ENCODE data around the gene PM20D2.
"Not testable (repeated sequence)": the region's sequence is repeated elsewhere in the genome, so short reads cannot be mapped to it uniquely, and the experiment has no call there.

PM20D2 gene

DNA sequence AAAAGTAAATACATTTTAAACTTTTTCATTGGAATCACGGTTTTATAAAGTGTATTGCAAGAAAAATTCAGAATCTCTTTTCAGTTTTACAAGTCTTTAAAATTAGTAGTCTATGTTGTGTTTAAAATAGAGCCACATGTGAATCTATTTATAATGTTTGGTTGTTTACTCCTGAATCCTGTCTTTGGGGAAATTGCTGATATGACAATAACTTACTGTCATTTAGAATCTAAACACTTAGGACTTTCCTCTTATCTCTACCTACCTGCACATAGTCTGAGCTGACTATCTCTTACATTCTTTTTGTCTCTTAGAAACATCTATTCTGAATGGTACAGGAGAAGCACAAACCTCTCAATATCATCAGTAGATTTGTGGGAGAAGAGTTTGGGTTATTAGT lies 23.9 kb upstream of the PM20D2 start:
- Histone ChIP-seq H3K27ac (no peak overlapping the region), H3K27me3 (peaks cover 14% of the 10 kb centered on the region; the same call in 1 of the 2 replicates), H3K4me3 (no peak overlapping the region), H3K9ac (no peak overlapping the region), H3K4me2 (no peak overlapping the region), H3K4me1 (0 out of 2 replicates have a peak, but pooled peaks cover 1% of the 10 kb centered on the region), H3K36me3 (no peaks in the 10 kb centered on the region), H3K9me3 (no peaks in the 10 kb centered on the region), H4K20me1 (no peaks in the 10 kb centered on the region)
- TF ChIP-seq Cebpa-rat (IDR thresholded peaks at IDR 0.05) = no peak

DNA sequence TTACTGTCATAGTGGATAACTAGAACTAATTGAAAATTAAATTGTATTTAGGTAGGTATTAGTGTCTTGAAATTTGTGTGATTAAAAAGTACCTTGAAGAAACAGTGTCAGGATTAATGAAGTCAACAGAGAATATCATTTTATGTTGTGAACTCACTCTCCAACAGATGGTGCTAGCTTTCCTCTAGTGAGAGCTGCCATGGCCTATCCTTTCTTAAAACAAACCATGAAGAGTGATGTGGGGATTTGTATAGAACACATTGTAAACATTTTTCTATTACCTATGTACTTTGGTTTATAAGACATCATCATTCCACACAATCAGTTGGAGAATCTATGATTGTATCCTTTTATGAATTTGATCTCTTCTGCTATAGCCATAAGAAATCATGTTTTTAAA lies 23.2 kb upstream of the PM20D2 start:
- H3K27me3 ChIP-seq = peaks cover 7% of the 10 kb centered on the region; the same call in 1 of the 2 replicates
- no peak overlapping the region for H3K4me2 ChIP-seq
- no peaks in the 10 kb centered on the region for H3K36me3 ChIP-seq
- H3K27ac ChIP-seq = no peak overlapping the region
- no peak for TF ChIP-seq Cebpa-rat (IDR thresholded peaks at IDR 0.05)
- H4K20me1 ChIP-seq = no peaks in the 10 kb centered on the region
- H3K9ac ChIP-seq = no peak overlapping the region
- H3K9me3 ChIP-seq = no peaks in the 10 kb centered on the region
- H3K4me3 ChIP-seq = no peak overlapping the region
- H3K4me1 ChIP-seq = no peaks in the 10 kb centered on the region

DNA sequence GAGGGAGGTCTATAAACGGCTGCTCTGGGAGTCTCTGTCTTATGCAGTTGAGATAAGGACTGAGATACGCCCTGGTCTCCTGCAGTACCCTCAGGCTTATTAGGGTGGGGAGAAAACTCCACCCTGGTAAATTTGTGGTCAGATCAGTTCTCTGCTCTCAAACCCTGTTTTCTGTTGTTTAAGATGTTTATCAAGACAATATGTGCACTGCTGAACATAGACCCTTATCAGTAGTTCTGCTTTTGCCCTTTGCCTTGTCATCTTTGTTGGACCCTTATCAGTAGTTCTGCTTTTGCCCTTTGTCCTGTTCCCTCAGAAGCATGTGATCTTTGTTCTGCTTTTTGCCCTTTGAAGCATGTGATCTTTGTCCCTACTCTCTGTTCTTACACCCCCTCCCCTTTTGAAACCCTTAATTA lies 17.6 kb upstream of the PM20D2 start:
- H3K27me3 ChIP-seq, H3K9me3 ChIP-seq, H3K9ac ChIP-seq, H4K20me1 ChIP-seq, H3K36me3 ChIP-seq, H3K4me1 ChIP-seq, H3K4me3 ChIP-seq, H3K4me2 ChIP-seq, H3K27ac ChIP-seq: not testable (repeated sequence)

DNA sequence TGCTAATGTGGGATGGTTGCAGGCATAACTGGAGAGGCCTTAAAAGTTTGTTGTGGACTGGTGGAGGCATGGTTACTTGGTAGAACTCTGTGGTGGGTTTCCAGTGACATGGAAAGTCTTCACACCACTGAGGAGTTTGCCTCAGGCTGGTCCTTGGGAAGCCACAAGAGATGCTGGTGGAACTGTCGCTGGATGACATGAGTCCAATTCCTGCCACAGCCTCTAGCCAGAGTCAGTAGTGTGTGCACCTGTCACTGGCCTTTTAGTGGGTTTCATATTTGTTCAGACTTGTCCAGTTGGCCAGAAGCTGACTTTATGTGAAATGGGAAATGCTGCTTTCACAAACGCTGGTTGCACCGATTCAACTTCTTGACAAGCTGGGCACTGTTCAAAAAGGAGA lies 14.3 kb upstream of the PM20D2 start:
- H4K20me1 ChIP-seq = no peaks in the 10 kb centered on the region
- TF ChIP-seq Cebpa-rat (IDR thresholded peaks at IDR 0.05) = no peak

DNA sequence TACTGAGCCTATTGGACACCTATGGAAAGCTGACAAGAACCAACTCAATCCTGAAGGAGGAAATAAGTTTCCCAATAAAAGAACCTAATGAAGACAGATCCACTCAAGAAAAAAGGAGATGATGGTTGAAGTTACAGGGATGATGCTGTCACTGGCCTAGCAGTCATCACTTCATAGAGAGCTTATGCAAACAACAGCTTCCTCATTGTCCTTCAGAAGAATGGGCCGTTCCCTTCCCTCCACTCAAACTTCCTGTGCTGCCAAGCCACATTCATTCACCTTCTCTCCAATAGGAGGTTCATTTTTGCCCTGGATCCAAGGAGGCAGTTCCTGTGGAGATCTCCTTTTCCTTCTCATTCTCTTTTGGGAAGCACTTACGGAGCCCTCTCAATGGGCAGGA lies 13.8 kb upstream of the PM20D2 start:
- Histone ChIP-seq H3K4me1 (no peaks in the 10 kb centered on the region), H3K4me2 (no peak overlapping the region), H3K4me3 (no peak overlapping the region), H3K27me3 (no peaks in the 10 kb centered on the region), H3K27ac (no peak overlapping the region), H3K36me3 (no peaks in the 10 kb centered on the region), H3K9ac (no peak overlapping the region), H3K9me3 (no peaks in the 10 kb centered on the region), H4K20me1 (no peaks in the 10 kb centered on the region)
- TF ChIP-seq Cebpa-rat (IDR thresholded peaks at IDR 0.05) = no peak

More for the DNA sequence above, 14.3 kb upstream of the PM20D2 start:
- no peaks in the 10 kb centered on the region for H3K27me3 ChIP-seq
- H3K9me3 ChIP-seq = no peaks in the 10 kb centered on the region
- H3K36me3 ChIP-seq = no peaks in the 10 kb centered on the region
- H3K9ac ChIP-seq = no peak overlapping the region
- no peak overlapping the region for H3K4me2 ChIP-seq
- no peak overlapping the region for H3K27ac ChIP-seq
- no peak overlapping the region for H3K4me3 ChIP-seq
- H3K4me1 ChIP-seq = no peaks in the 10 kb centered on the region

DNA sequence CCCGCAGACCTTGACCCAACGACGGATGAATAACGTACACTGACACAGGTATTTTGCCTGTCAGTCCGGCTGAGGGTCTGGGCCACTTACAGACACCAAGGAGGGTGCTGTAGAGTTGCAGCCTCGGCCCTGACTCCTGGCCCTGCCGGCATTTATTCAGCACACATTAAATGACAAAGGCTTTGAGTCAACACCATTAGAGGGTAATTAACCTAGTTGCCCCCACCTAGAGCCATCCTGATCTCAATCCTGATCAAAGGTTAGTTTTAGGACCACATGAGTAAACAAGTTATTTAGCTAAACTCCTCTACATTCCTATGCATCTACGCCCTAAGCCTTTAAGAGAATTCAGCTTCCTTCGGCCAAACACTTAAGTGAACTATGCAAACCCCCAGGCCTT lies 11.9 kb upstream of the PM20D2 start:
- no peak overlapping the region for H3K4me3 ChIP-seq
- H3K27ac ChIP-seq = no peak overlapping the region
- TF ChIP-seq Cebpa-rat (IDR thresholded peaks at IDR 0.05) = no peak
- no peaks in the 10 kb centered on the region for H3K4me1 ChIP-seq
- H3K4me2 ChIP-seq = no peak overlapping the region
- H3K9ac ChIP-seq = no peak overlapping the region
- H3K27me3 ChIP-seq = no peaks in the 10 kb centered on the region
- no peaks in the 10 kb centered on the region for H3K9me3 ChIP-seq
- no peaks in the 10 kb centered on the region for H3K36me3 ChIP-seq
- H4K20me1 ChIP-seq = no peaks in the 10 kb centered on the region

DNA sequence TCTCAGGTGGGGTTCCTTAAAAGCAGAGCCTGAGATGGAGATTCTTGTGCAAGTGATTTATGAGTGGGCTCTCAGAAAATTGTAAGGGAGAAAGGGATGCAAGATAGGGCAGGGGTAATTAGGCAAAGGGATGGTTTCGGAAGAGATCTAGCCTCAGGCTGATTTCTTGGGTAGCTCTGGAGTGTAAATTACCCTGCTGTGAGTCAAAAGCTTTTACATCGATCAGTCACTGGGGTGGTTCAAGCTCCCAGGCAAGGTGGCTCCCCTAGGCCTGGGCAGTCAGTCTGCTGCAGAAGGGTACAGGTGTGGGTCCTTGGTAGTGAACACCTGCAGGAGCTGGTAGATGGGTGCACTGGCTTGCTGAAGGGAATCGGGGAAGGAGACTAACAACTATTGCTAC lies 11.1 kb upstream of the PM20D2 start:
- H3K4me2 ChIP-seq = no peak overlapping the region
- H3K9me3 ChIP-seq = no peaks in the 10 kb centered on the region
- no peaks in the 10 kb centered on the region for H3K4me1 ChIP-seq
- no peak overlapping the region for H3K9ac ChIP-seq
- no peaks in the 10 kb centered on the region for H4K20me1 ChIP-seq
- no peaks in the 10 kb centered on the region for H3K27me3 ChIP-seq
- TF ChIP-seq Cebpa-rat (IDR thresholded peaks at IDR 0.05) = no peak
- no peak overlapping the region for H3K4me3 ChIP-seq
- no peak overlapping the region for H3K27ac ChIP-seq
- H3K36me3 ChIP-seq = no peaks in the 10 kb centered on the region

DNA sequence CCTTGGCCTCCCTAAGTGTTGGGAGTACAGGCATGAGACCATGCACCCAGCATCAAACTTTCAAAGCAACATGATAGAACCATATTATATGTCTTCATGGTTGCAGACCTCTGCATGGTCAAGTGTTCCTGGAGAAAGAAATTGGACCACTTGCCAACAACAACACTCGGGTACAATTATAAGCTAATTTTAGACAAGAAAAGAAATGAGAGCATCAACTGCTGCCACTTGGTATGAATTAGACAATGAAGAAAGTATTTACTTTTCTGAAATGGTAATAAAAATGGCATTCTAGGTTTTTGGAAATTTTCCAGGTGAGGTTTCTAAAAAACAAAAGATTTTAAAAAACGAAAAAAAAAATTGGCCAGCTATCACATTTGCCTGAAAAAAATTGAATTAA lies 7.7 kb upstream of the PM20D2 start:
- H3K4me2 ChIP-seq = no peak overlapping the region
- TF ChIP-seq Cebpa-rat (IDR thresholded peaks at IDR 0.05) = no peak
- H3K4me3 ChIP-seq = no peak overlapping the region
- H3K27me3 ChIP-seq = no peaks in the 10 kb centered on the region
- H3K9me3 ChIP-seq = no peaks in the 10 kb centered on the region
- no peak overlapping the region for H3K27ac ChIP-seq
- no peaks in the 10 kb centered on the region for H3K4me1 ChIP-seq
- no peaks in the 10 kb centered on the region for H4K20me1 ChIP-seq
- H3K9ac ChIP-seq = no peak overlapping the region
- no peaks in the 10 kb centered on the region for H3K36me3 ChIP-seq

DNA sequence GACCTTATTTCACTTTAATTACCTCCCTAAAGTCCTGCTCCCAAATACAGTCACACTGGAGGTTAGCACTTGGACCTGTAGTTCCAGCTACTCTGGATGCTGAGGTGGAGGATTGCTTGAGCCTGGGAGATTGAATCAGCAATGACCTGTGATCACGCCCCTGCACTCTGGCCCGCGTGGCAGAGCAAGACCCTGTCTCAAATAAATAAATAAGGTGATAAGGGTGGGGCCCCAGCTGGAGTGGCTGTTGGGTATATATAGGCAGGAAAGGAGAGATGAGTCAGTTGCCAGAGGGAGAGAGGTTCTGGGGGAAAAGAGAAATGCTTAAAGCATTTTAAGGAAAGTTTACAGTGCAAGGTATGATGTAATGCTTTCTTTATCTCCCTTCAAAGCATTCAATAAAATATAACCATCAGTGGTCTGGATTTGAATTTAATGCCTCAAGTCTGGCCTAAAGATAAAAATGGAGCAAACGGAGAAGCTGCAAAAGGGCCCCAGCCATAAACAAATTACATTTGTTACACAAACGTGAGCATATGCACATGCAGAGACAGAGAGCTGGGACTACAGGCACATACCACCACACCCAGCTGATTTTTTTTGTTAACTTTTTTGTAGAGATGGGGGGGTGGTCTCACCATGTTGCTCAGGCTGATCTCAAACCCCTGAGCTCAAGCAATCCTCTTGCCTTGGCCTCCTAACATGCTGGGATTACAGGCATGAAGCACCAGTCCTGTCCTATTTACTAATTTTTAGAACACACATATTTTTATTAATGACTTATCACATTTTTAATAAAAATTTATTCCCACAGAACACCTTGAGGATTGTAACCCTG lies 6.1 kb upstream of the PM20D2 start:
- Histone ChIP-seq H3K4me3 (no peak overlapping the region), H3K9me3 (no peaks in the 10 kb centered on the region), H3K9ac (no peak overlapping the region), H3K4me1 (0 out of 2 replicates have a peak, but pooled peaks cover 4% of the 10 kb centered on the region), H3K4me2 (no peak overlapping the region), H3K27ac (no peak overlapping the region), H3K27me3 (no peaks in the 10 kb centered on the region), H3K36me3 (no peaks in the 10 kb centered on the region), H4K20me1 (no peaks in the 10 kb centered on the region)
- TF ChIP-seq Cebpa-rat (IDR thresholded peaks at IDR 0.05) = no peak

DNA sequence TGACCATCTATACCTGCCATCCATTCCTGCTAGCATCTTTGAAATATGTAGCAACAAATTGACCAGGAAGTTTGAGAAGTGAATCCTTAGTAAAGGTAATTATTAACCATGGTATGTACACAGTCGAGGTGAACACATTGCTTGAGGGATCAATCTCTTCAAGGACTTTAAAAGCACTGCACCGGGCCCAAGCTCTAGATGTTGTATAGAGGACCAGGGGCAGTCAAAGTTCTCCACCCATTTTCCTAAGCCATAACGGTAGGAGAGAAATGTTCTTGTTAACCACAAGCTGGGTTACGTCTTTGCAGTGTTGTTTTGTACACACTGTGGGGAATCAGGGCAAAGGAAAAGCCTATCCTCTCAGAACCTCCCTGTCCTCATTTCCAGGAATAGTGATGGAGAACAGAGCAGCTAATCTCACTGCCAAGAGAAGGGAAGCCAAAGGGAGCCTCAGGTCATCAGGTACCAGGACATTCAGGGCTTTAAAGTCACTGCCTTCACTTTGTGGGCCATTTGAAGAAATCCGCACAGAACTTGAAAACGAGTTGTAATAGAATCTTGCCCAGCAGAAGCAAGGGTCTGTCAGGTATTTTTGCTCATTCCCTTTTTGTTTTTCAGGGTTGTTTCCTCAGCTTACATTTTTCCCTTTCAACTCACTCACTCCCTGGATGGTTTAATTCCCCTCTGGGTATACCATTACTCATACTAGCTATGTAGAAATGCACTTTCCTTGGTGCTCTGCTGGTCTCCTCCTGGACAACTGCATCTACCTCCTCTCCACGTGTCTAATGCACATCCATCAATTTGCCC lies 5.3 kb upstream of the PM20D2 start:
- no peaks in the 10 kb centered on the region for H4K20me1 ChIP-seq
- H3K4me1 ChIP-seq = 0 out of 2 replicates have a peak, but pooled peaks cover 9% of the 10 kb centered on the region
- H3K9ac ChIP-seq = no peak overlapping the region
- no peak overlapping the region for H3K4me3 ChIP-seq
- no peak overlapping the region for H3K4me2 ChIP-seq
- H3K36me3 ChIP-seq = no peaks in the 10 kb centered on the region
- H3K27me3 ChIP-seq = no peaks in the 10 kb centered on the region
- no peak overlapping the region for H3K27ac ChIP-seq
- no peaks in the 10 kb centered on the region for H3K9me3 ChIP-seq
- no peak for TF ChIP-seq Cebpa-rat (IDR thresholded peaks at IDR 0.05)

Measured in BLaER1 (cell line).